WI38 (cell line): Measurements from ENCODE around the gene SLC44A5.

Experiments used
- H3K4me3 ChIP-seq: 2 replicates; pipeline ENCODE4 v1.5.1; 2011; ENCODE audit warnings: low read depth, mild to moderate bottlenecking, control low read depth, low read length
- TF ChIP-seq, protein P1 (sequence below): IDR thresholded peaks from 2 replicates; pipeline ENCODE4 v1.5.1; 2012; ENCODE audit warnings: low read depth, mild to moderate bottlenecking, control low read depth, low read length

The SLC44A5 gene

DNA sequence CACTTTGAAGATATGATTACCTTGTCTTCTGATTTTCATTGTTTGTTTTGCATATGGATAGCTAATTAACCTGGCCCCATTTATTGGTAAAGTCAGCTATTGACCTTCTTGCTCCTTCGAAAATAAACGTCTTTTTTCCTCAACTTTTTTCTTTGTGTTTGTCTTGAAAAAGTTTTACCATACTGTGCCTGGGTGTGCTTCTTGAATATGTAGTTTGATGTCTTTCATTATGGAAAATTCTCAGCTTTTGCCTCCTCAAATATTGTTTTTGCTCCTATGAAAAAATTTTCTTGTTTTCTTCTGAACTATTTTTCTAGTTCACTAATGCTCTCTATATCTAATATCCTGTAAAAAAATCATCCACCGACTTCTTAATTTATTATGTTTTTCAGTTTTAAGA is 451.8 kb downstream of the SLC44A5 start:
- TF ChIP-seq, protein P1, sequence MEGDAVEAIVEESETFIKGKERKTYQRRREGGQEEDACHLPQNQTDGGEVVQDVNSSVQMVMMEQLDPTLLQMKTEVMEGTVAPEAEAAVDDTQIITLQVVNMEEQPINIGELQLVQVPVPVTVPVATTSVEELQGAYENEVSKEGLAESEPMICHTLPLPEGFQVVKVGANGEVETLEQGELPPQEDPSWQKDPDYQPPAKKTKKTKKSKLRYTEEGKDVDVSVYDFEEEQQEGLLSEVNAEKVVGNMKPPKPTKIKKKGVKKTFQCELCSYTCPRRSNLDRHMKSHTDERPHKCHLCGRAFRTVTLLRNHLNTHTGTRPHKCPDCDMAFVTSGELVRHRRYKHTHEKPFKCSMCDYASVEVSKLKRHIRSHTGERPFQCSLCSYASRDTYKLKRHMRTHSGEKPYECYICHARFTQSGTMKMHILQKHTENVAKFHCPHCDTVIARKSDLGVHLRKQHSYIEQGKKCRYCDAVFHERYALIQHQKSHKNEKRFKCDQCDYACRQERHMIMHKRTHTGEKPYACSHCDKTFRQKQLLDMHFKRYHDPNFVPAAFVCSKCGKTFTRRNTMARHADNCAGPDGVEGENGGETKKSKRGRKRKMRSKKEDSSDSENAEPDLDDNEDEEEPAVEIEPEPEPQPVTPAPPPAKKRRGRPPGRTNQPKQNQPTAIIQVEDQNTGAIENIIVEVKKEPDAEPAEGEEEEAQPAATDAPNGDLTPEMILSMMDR: no peak
- no peak overlapping the region for H3K4me3 ChIP-seq
